ENCODE measurements around the gene LIN37. TPM values are rescaled to one million over a fixed set of nuclear protein-coding genes. Genes with fewer than 3 reads are reported as not detected.

Gene LIN37
- total RNA-seq, 4 donors from 2014 or later: 6.8 to 31.6 (median 16.9) TPM

GRCh38 chr19:35734889-35735288, 13.5 kb upstream of the LIN37 start:
- H3K9me3 ChIP-seq: no peaks in the 10 kb centered on the region
- intact Hi-C loops (cut with DNase I; ENCODE audit: low total_unique reads): no loop called here
- H3K27me3 ChIP-seq: no peaks in the 10 kb centered on the region
- H3K4me1 ChIP-seq: peaks cover 0 to 6% of the 10 kb centered on the region in 2 donors
- no peak for DNase-seq
- H3K36me3 ChIP-seq: no peaks in the 10 kb centered on the region
- H3K4me3 ChIP-seq: no peak overlapping the region
- TF ChIP-seq CTCF (IDR thresholded peaks at IDR 0.05): no peak
- TF ChIP-seq POLR2A (IDR thresholded peaks at IDR 0.05): no peak
- no peak overlapping the region for H3K27ac ChIP-seq

GRCh38 chr19:35736913-35737886, 11.2 kb upstream of the LIN37 start:
- no peak for TF ChIP-seq CTCF (IDR thresholded peaks at IDR 0.05)
- TF ChIP-seq POLR2A (IDR thresholded peaks at IDR 0.05): no peak
- intact Hi-C loops (cut with DNase I; ENCODE audit: low total_unique reads): no loop called here
- Histone ChIP-seq H3K4me1 (peaks cover 0 to 10% of the 10 kb centered on the region in 2 donors), H3K4me3 (no peak overlapping the region), H3K36me3 (no peaks in the 10 kb centered on the region), H3K27me3 (no peaks in the 10 kb centered on the region), H3K27ac (no peak overlapping the region), H3K9me3 (no peaks in the 10 kb centered on the region)
- no peak for DNase-seq

GRCh38 chr19:35738021-35738886, 10.1 kb upstream of the LIN37 start:
- no peak for DNase-seq
- no peaks in the 10 kb centered on the region for H3K36me3 ChIP-seq
- no peaks in the 10 kb centered on the region for H3K9me3 ChIP-seq
- H3K27ac ChIP-seq: no peak overlapping the region
- intact Hi-C loops (cut with DNase I; ENCODE audit: low total_unique reads): no loop called here
- peaks cover 0 to 10% of the 10 kb centered on the region in 2 donors for H3K4me1 ChIP-seq
- H3K4me3 ChIP-seq: no peak overlapping the region
- TF ChIP-seq CTCF (IDR thresholded peaks at IDR 0.05): no peak
- no peak for TF ChIP-seq POLR2A (IDR thresholded peaks at IDR 0.05)
- no peaks in the 10 kb centered on the region for H3K27me3 ChIP-seq

GRCh38 chr19:35738887-35739229, 9.5 kb upstream of the LIN37 start:
- intact Hi-C loops (cut with DNase I; ENCODE audit: low total_unique reads): no loop called here

More at GRCh38 chr19:35738887-35739229, 9.5 kb upstream of the LIN37 start:
- H3K36me3 ChIP-seq: no peaks in the 10 kb centered on the region
- H3K27ac ChIP-seq: no peak overlapping the region
- TF ChIP-seq POLR2A (IDR thresholded peaks at IDR 0.05): no peak
- TF ChIP-seq CTCF (IDR thresholded peaks at IDR 0.05): no peak
- no peak overlapping the region for H3K4me3 ChIP-seq
- peaks cover 0 to 10% of the 10 kb centered on the region in 2 donors for H3K4me1 ChIP-seq
- H3K9me3 ChIP-seq: no peaks in the 10 kb centered on the region
- H3K27me3 ChIP-seq: no peaks in the 10 kb centered on the region
- DNase-seq: no peak
